Right forelimb (tissue), 1 donor: Measurements from ENCODE around the gene DCST1.

Experiments used
- DNase-seq: peaks from one replicate; pipeline ENCODE4 v3.0.0-alpha.2; 2018

DCST1 gene

GRCh38 chr1:155037043-155037442 is 3.4 kb downstream of the DCST1 start:
- DNase-seq: no peak

GRCh38 chr1:155037851-155038441 is 4.3 kb downstream of the DCST1 start:
- DNase-seq: no peak

GRCh38 chr1:155038602-155039307 is 5.1 kb downstream of the DCST1 start:
- DNase-seq: no peak

- DNase-seq: no peak
Observed at GRCh38 chr1:155039308-155039669, 5.7 kb downstream of the DCST1 start.

GRCh38 chr1:155040358-155041093 is 6.9 kb downstream of the DCST1 start:
- no peak for DNase-seq

GRCh38 chr1:155042789-155043188 is 9.2 kb downstream of the DCST1 start:
- DNase-seq: no peak

GRCh38 chr1:155043301-155043702 is 9.7 kb downstream of the DCST1 start:
- DNase-seq: no peak

- DNase-seq: no peak
Observed at GRCh38 chr1:155043793-155044192, 10.2 kb downstream of the DCST1 start.

GRCh38 chr1:155044365-155044764 is 10.7 kb downstream of the DCST1 start:
- no peak for DNase-seq

- DNase-seq: peak; percentile 69
Observed at GRCh38 chr1:155044812-155045657, 11.4 kb downstream of the DCST1 start.

GRCh38 chr1:155048449-155049334 is 15.1 kb downstream of the DCST1 start:
- no peak for DNase-seq

GRCh38 chr1:155049651-155050559 is 16.3 kb downstream of the DCST1 start:
- no peak for DNase-seq

GRCh38 chr1:155050560-155051341 is 17.1 kb downstream of the DCST1 start, which contains the start of gene ADAM15:
Gene ADAM15, plus strand, starts transcription at chr1:155051316. Its CDS starts 71 bp downstream, at chr1:155051387.
- peak; percentile 91 for DNase-seq

GRCh38 chr1:155051342-155051776 is 17.7 kb downstream of the DCST1 start:
- DNase-seq: no peak

- peak; percentile 69 for DNase-seq
Observed at GRCh38 chr1:155051777-155052398, 18.3 kb downstream of the DCST1 start.

GRCh38 chr1:155052439-155053395 is 19.1 kb downstream of the DCST1 start:
- DNase-seq: no peak

GRCh38 chr1:155053531-155054105 is 20.0 kb downstream of the DCST1 start:
- no peak for DNase-seq

GRCh38 chr1:155057104-155057503 is 23.5 kb downstream of the DCST1 start:
- DNase-seq: no peak
